GM10847 (cell line): ENCODE data around the gene NEURL1B.

Source experiments
- POLR2A ChIP-seq: IDR thresholded peaks from 2 replicates; pipeline ENCODE4 v1.6.1; 2011; ENCODE audit not compliant: insufficient read length; ENCODE audit errors: extremely low read depth

Gene NEURL1B

GRCh38 chr5:172658961-172659501 lies 18.0 kb downstream of the NEURL1B start:
- no peak for TF ChIP-seq POLR2A

GRCh38 chr5:172659570-172659908 lies 18.5 kb downstream of the NEURL1B start:
- no peak for TF ChIP-seq POLR2A

GRCh38 chr5:172659909-172660628 lies 19.0 kb downstream of the NEURL1B start:
- no peak for TF ChIP-seq POLR2A

- TF ChIP-seq POLR2A: no peak
Observed at GRCh38 chr5:172660974-172661373, 19.9 kb downstream of the NEURL1B start.

- no peak for TF ChIP-seq POLR2A
Observed at GRCh38 chr5:172661526-172661925, 20.5 kb downstream of the NEURL1B start.

GRCh38 chr5:172662596-172662995 lies 21.5 kb downstream of the NEURL1B start:
- no peak for TF ChIP-seq POLR2A

- no peak for TF ChIP-seq POLR2A
Observed at GRCh38 chr5:172664018-172664417, 23.0 kb downstream of the NEURL1B start.

- TF ChIP-seq POLR2A: no peak
Observed at GRCh38 chr5:172664681-172665541, 23.8 kb downstream of the NEURL1B start.

GRCh38 chr5:172666251-172666650 lies 25.2 kb downstream of the NEURL1B start:
- TF ChIP-seq POLR2A: no peak

- no peak for TF ChIP-seq POLR2A
Observed at GRCh38 chr5:172667786-172668593, 26.9 kb downstream of the NEURL1B start.

- no peak for TF ChIP-seq POLR2A
Observed at GRCh38 chr5:172668594-172669071, 27.6 kb downstream of the NEURL1B start.

- TF ChIP-seq POLR2A: no peak
Observed at GRCh38 chr5:172669386-172670004, 28.4 kb downstream of the NEURL1B start.

- no peak for TF ChIP-seq POLR2A
Observed at GRCh38 chr5:172670005-172670402, 28.9 kb downstream of the NEURL1B start.

- TF ChIP-seq POLR2A: no peak
Observed at GRCh38 chr5:172670444-172670843, 29.4 kb downstream of the NEURL1B start.

- no peak for TF ChIP-seq POLR2A
Observed at GRCh38 chr5:172671091-172671490, 30.0 kb downstream of the NEURL1B start.
